Nephron progenitor cell (in vitro differentiated cells): ENCODE results near the gene SHISA6.

ENCODE experiments used
- DNase-seq: peaks from one replicate; pipeline ENCODE4 v3.0.0; 2021
- H3K27ac Mint-ChIP-seq: 2 replicates; pipeline ENCODE4 v1.8.0; 2021; ENCODE audit warnings: mild to moderate bottlenecking, moderate library complexity, mixed read lengths
- H3K27me3 Mint-ChIP-seq: 2 replicates; pipeline ENCODE4 v1.8.0; 2021; ENCODE audit warnings: mild to moderate bottlenecking, low read depth, mixed read lengths; ENCODE audit not compliant: poor library complexity
- H3K36me3 Mint-ChIP-seq: 2 replicates; pipeline ENCODE4 v1.8.0; 2021; ENCODE audit warnings: low read depth, mixed read lengths
- H3K4me1 Mint-ChIP-seq: 2 replicates; pipeline ENCODE4 v1.8.0; 2021; ENCODE audit warnings: mixed read lengths
- H3K4me3 Mint-ChIP-seq: 2 replicates; pipeline ENCODE4 v1.8.0; 2021; ENCODE audit warnings: mild to moderate bottlenecking, moderate library complexity, mixed read lengths
- H3K9me3 Mint-ChIP-seq: 2 replicates; pipeline ENCODE4 v1.8.0; 2021; ENCODE audit warnings: mild to moderate bottlenecking, moderate library complexity, mixed read lengths
- CTCF ChIP-seq: fragments of 200-600 bp; sonication (generic); IDR thresholded peaks from 2 replicates; pipeline ENCODE4 v1.5.0; 2021; ENCODE audit warnings: antibody characterized with exemption

SHISA6 gene

DNA sequence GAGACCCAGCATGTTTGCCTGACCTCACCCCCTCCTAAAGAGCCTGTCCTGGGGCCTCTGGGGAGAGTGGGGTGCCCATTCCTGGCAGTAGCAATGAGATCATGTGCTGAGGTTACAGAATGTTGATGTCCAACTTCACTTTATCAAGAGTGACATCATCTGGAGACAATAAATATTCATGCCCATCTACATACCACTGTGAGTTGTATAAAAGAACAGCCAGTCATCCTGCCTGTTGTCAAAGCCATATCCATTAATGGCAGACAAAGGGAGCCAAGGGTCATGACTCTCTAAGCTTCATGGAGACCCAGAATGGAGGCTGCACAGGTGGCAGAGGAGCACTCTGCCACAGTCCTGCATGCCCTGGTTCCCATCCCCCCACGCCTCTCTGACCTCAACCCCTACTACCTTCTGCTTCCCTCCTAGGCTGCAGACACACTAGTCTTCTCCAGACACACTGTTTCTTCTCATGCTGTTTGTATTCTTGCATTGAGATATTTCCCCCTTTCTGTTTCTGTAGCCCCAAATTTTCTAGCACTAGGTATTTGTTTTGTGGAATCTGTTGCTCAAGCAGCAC is 27.1 kb downstream of the SHISA6 start:
- peaks cover 15% of the 10 kb centered on the region for H3K9me3 Mint-ChIP-seq
- H3K36me3 Mint-ChIP-seq, result peaks cover 50% of the 10 kb centered on the region
- no peak for DNase-seq
- peaks cover 3% of the 10 kb centered on the region for H3K27me3 Mint-ChIP-seq
- H3K4me1 Mint-ChIP-seq, result peaks cover 6% of the 10 kb centered on the region
- no peak for TF ChIP-seq CTCF
- no peak overlapping the region for H3K27ac Mint-ChIP-seq
- no peak overlapping the region for H3K4me3 Mint-ChIP-seq

DNA sequence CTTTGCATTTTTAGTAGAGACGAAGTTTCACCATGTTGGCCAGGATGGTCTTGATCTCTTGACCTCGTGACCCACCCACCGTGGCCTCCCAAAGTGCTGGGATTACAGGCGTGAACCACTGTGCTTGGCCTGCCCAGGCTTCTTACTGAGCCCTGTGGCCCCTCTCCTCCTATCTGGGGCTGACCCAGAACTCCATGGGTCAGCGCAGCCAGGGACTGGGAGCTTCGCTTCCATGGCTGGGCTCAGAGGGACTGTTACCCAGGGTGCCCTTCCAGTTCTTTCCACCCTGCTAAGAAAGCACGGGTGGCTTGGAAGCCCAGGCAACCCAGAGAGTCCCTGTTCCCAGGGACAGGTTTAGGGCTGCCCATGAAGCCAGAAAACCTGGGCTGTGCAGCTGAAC is 28.2 kb downstream of the SHISA6 start:
- Mint-ChIP-seq H3K4me3 (no peak overlapping the region), H3K9me3 (peaks cover 7% of the 10 kb centered on the region), H3K27me3 (peaks cover 3% of the 10 kb centered on the region), H3K36me3 (peaks cover 39% of the 10 kb centered on the region), H3K4me1 (peaks cover 6% of the 10 kb centered on the region), H3K27ac (no peak overlapping the region)
- TF ChIP-seq CTCF, result no peak
- DNase-seq, result no peak

DNA sequence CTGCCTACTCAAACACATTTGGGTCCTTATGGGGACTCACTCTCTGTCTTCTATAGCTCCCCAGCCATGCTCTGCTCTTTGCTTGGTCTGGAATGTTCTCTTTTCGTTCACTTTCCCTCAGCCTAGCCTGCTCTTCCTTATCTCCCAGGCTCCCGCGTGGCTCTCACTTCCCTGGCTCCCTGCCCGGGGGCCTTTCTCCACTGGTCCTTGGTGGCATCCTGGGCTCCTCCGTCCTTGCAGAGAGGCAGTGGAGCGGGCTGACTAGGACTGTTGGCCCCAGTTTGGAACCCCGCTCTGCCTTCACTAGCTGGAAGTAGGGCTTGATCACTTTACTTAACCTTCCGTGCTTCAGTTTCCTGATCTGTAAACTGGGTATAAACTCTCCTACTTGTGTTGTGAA is 31.2 kb downstream of the SHISA6 start:
- H3K27me3 Mint-ChIP-seq, result peaks cover 3% of the 10 kb centered on the region
- no peaks in the 10 kb centered on the region for H3K9me3 Mint-ChIP-seq
- H3K27ac Mint-ChIP-seq, result no peak overlapping the region
- peaks cover 18% of the 10 kb centered on the region for H3K36me3 Mint-ChIP-seq
- TF ChIP-seq CTCF, result no peak
- no peak overlapping the region for H3K4me3 Mint-ChIP-seq
- no peak for DNase-seq
- peaks cover 6% of the 10 kb centered on the region for H3K4me1 Mint-ChIP-seq

GRCh38 chr17:11273596-11273995 is 32.6 kb downstream of the SHISA6 start:
- Mint-ChIP-seq H3K27ac (peak overlapping the region; percentile 45), H3K9me3 (no peaks in the 10 kb centered on the region), H3K4me1 (peaks cover 4% of the 10 kb centered on the region), H3K4me3 (no peak overlapping the region), H3K27me3 (peaks cover 3% of the 10 kb centered on the region), H3K36me3 (peaks cover 8% of the 10 kb centered on the region)
- TF ChIP-seq CTCF, result no peak
- DNase-seq, result no peak

GRCh38 chr17:11274106-11274505 is 33.1 kb downstream of the SHISA6 start:
- DNase-seq, result no peak
- peaks cover 3% of the 10 kb centered on the region for H3K27me3 Mint-ChIP-seq
- no peaks in the 10 kb centered on the region for H3K9me3 Mint-ChIP-seq
- peaks cover 6% of the 10 kb centered on the region for H3K36me3 Mint-ChIP-seq
- H3K27ac Mint-ChIP-seq, result no peak overlapping the region
- H3K4me3 Mint-ChIP-seq, result no peak overlapping the region
- peaks cover 4% of the 10 kb centered on the region for H3K4me1 Mint-ChIP-seq
- no peak for TF ChIP-seq CTCF

GRCh38 chr17:11276486-11276885 is 35.5 kb downstream of the SHISA6 start:
- DNase-seq, result no peak
- H3K4me1 Mint-ChIP-seq, result peaks cover 4% of the 10 kb centered on the region
- no peak overlapping the region for H3K27ac Mint-ChIP-seq
- no peak overlapping the region for H3K4me3 Mint-ChIP-seq
- peaks cover 3% of the 10 kb centered on the region for H3K27me3 Mint-ChIP-seq
- peaks cover 27% of the 10 kb centered on the region for H3K36me3 Mint-ChIP-seq
- peaks cover 14% of the 10 kb centered on the region for H3K9me3 Mint-ChIP-seq
- TF ChIP-seq CTCF, result no peak
